NCI-H526 treated with DMSO at 0.1 percent for 48 hours (cell line): ENCODE results near the gene FAM83C.

Experiments
- DNase-seq: peaks from one replicate; lab custom pipeline; 2025; lab: John Stamatoyannopoulos, UW

The FAM83C gene

DNA sequence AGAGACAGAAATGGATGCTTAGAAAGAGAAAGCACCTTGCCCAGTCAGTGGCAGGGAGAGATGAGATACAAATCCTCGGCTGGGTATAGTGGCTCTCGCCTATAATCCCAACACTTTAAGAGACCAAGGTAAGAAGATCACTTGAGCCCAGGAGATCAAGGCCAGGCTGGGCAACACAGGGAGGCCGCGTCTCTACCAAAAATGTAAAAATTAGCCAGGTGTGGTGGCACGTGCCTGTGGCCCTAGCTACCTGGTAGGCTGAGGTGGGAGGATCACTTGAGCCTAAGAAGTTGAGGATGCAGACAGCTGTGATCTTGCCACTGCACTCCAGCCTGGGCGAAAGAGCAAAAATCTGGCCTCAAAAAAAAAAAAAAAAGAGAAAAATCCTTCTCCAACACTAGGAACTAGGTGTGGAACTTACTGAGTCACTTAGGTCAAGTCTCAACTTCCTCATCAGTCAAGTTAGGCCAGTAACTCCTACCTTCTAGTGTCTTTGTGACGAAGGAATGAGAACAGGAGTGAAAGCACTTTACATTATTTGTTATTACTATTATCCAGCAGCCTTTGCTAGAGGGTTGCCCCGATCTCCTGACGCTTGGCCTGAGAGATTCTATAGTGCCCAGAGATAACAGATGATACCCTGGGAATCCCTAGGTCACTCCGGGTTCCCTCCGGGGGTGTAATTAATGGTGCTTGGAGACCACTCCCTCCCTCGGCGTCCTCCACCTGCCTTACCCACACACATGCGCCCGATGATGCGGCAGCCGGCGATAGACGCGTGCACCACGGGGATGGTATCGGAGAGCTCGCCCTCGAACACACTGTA, 8.6 kb downstream of the FAM83C start:
- DNase-seq: no peak

DNA sequence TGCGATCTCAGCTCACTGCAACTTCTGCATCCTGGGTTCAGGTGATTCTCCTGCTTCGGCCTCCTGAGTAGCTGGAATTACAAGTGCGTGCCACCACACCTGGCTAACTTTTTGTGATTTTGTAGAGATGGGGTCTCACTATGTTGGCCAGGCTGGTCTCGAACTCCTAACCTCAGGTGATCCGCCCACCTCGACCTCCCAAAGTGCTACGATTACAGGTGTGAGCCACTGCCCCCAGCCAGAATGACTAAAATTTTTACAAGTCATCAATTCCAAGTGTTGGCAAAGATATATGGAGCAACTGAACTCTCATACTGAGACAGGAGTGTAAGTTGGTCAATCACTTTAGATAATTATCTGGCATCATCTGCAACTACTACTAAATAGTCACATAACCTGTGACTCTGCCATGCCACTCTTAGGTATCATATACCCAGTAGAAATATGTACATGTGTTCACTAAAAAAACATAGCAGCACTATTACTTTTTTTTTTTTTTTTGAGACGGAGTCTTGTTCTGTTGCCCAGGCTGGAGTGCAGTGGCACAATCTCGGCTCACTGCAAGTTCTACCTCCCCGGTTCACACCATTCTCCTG, 10.6 kb downstream of the FAM83C start:
- DNase-seq: no peak

DNA sequence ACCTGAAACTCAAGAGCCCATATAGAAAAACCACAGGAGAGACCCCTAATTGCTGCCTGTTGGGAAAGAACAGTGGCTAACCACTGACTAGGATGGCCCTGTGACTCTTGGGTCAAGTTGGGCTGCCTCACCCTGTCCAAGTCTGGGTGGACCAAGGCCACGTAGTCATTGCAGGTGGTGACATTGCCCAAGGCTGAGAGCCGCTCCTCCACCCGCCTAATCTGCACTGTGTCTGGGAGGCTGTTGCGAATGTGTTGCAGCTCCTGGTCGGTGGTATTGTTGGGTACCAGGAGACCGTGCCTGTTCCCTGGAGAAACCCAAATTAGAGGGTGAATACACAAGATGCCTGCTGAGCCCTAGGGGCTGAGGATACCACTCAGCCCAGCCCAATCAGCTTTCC, 11.7 kb downstream of the FAM83C start:
- no peak for DNase-seq

DNA sequence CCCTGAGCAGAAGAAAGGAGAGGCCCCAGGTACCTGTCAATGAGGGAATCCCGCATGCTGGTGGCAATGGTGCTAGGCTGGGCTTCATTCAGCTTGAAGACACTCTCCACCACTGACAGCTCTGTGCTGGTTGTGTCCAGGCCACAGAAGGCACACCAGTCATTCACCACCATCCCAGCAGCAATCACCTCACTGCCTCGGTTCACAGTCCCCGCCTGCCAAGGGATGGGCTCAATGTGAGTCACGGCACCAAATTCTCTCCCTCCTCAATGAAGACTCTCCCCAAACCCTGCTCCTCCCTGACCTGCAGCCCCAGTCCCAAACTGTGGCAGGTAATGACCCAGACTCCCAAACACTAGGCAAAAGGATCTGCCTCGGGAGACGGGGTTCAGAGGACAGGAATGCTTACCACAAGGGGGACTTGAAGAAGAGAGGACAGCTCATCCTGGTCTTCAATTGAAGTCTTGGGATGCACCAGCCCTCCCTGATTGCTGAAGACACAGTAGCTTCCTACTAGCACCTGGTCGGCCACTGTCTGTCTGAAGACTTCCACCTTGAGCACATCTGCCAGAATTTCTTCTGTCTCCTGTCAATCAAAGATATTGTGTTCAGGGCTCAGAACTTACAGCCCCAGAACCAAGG, 12.6 kb downstream of the FAM83C start:
- DNase-seq: no peak

DNA sequence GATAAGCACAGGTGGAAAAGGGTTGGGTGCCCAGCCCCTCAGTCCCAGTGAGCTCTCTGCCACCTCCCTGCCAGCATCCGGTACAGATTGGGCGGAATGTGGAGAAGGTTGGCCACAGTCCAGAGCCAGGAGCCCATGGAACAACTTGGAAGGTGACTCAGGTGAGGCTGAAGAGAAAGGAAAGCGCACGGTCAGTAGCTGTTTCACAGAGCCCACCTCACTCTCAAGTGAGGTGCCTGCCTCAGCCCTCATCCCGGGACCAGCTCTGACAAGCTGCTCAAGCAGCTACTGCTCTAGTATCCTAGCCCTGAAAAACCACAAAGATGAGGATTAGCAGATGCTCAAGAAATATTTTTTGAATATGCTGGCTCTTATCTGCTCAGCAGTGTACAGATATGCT, 13.2 kb downstream of the FAM83C start:
- no peak for DNase-seq

DNA sequence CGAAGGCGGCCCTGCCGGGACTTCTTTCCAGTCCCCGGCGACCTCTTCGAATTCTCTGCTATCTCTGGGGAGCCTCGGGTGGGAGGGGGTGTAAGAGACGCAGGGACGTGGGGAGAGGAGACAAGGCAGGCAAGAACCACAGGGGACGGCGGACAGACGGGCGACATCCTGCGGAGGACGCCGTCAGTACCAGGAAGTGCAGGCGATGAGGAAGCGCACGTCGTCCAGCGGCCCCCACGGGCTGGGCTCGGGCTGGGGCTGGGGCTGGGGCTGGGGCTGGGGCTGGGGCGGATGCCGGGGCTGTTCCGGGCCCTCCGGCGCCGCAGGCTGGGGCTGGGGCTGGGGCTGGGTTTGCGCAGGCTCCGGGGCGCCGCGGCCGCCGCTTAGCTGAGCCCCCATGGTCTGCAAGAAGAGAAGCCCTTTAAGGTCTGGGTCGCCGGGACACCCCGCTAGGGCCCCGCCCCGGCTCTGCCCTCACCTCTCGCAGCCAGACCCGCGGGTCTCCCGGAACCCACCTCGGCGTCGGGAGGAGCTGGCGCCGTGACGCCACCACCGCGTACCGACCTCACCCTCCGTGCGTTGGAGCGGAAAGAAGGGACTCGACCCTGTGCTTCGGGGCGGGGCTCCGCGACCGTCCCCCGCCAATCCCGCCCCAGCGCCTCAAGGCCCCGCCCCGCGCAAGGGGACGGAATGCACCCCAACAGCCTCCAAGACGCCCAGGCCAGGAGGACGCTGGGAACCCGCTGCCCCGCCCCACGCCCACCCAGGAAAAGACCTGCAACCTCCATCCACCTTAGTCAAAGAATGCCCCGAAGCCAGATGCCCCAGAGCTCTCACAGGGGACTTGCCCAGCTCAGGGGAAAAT, 14.5 kb downstream of the FAM83C start, which contains the start of gene MMP24OS:
TSS of gene MMP24OS (minus strand) at position 592 of the 865 bp plus-strand sequence. CDS start at position 399, 193 bp downstream.
- DNase-seq: peak; percentile 89

DNA sequence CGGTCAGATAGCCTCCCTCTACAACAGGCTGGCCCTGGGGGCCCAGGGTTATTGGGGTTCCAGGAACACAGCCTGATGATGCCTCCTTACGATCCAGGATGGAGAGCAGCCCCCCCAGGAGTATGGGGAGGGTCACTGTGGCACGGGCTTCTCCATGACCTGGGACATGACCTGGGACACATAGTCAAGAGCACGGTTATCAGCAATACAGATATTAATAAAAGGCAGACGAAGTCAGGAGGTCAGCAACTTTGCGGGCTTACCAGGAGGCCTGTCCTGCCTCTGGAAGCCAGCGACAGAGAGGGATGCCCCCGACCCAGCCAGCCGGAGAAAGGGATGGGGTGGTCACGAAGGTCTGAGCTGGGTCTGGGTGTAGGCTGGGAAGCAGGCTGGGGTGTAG, 15.1 kb downstream of the FAM83C start:
- no peak for DNase-seq

DNA sequence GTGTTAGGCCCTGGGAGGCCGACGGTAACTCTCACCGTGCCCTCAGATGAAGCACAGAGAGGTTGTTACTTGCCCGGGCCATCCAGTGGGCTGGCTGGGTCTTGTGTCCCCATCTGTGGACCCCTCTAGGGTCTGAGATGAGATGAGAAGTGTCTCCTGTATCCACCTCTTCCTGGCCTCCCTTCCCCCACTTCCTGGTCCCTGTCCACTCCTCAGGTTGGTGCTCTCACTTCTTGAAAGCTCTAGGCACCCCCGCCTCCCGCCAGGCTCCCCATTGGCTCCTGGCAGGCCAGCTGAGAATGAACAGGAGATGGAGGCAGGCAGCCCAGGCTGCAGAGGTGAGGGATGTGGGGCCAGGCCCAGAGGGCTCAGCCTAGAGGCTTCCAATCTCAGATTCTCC, 15.8 kb downstream of the FAM83C start:
- DNase-seq: no peak

DNA sequence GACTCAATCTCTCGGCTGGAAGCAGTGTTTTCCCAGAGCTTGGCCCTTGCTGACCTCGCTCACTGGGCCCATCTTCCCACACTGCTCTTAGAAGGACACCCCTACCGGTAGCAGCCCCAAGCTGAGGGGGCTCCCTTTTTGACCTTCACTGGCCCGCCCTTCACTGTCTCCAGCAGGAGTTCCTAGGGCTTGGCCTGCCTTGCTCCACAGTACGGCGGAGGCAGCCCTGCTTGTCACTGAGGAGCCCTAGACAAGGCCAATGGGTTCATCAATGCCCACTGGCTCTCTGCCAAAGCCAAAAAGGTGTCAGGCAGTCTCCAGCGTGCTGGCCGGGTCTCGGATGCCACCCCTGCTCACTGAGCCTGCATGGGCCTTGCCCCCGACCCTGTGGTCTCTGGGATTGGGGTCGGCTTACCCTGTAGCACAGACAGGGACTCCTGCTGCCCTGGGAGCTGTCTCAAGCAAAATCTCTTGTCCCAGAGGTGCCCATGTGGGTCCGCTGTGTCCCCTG, 16.4 kb downstream of the FAM83C start:
- DNase-seq: no peak

DNA sequence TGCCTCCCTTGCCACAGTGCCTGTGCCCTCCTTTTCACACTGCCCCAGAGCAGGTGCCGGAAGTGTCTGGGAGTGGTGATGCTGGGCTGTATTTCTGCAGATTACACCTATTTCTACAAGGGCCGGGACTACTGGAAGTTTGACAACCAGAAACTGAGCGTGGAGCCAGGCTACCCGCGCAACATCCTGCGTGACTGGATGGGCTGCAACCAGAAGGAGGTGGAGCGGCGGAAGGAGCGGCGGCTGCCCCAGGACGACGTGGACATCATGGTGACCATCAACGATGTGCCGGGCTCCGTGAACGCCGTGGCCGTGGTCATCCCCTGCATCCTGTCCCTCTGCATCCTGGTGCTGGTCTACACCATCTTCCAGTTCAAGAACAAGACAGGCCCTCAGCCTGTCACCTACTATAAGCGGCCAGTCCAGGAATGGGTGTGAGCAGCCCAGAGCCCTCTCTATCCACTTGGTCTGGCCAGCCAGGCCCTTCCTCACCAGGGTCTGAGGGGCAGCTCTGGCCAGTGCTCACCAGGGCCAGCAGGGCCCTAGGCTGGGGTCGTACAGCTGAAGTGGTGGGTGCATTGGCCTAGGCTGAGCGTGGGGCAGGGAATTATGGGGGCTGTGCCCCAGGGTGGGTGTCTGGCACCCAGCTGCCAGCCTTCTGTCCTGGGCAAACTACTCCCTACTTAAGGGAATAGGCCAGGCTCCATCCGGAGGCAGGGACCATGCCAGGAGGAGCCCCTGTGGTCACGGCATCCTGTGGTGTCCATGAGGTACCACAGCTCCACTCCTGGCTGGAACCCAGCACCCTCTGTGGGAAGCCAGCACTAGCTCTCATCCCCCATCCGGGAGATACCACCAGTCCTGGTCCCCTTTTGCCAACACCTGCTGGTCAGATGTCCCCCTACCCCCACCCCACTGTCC, 17.8 kb downstream of the FAM83C start:
- no peak for DNase-seq

DNA sequence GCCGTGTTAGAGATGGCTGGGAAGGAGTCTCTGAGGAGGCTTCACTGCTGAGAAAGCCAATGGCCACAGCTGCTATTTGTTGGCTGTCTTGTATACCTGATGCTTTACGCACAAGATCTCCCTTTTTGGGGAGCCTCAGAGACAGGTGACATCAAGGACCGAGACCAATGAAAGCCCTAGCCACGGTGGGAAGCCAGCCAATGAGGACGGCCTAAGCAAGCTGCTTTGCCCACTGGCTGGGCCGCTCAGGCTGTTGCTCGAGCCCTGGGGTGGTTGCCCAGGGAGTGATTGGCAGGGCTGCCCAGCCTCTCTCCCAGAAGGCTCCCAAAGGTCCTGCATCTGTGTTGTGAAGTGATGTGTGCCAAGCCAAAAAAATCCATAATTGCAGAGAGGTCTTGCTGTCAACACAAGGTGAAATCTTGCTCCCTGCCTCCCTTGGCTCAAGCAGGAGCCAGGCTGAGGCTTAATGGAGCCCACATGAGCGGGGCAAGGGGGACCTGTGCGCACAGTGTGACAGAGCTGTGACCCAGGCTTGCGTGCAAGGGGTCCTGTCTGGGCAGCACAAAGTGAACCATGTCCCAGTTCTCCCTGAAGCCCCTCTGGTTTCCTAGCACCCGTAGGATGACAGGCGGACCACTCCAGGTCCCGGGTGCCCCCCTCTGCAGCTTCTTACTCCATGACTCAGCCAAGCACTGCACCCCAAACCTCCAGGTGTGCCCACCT, 18.6 kb downstream of the FAM83C start:
- DNase-seq: peak; percentile 37

DNA sequence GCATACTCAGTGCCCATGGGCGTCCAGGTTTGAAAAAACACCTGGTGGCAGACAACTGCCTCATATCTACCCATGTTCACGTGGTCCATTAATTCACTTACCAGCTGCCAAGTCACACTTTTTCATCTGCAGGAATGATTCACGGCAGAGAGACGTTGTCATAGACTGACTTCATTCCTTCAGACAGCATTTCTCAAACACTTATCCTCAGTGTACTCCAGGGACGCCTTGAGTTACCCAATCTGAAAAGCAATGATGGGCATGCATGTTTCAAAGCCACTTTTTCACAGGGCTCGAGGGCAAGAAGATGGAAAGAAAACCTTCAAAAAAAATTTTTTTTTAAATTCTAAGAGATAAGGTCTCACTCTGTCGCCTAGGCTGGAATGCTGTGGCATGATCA, 20.3 kb downstream of the FAM83C start:
- no peak for DNase-seq

DNA sequence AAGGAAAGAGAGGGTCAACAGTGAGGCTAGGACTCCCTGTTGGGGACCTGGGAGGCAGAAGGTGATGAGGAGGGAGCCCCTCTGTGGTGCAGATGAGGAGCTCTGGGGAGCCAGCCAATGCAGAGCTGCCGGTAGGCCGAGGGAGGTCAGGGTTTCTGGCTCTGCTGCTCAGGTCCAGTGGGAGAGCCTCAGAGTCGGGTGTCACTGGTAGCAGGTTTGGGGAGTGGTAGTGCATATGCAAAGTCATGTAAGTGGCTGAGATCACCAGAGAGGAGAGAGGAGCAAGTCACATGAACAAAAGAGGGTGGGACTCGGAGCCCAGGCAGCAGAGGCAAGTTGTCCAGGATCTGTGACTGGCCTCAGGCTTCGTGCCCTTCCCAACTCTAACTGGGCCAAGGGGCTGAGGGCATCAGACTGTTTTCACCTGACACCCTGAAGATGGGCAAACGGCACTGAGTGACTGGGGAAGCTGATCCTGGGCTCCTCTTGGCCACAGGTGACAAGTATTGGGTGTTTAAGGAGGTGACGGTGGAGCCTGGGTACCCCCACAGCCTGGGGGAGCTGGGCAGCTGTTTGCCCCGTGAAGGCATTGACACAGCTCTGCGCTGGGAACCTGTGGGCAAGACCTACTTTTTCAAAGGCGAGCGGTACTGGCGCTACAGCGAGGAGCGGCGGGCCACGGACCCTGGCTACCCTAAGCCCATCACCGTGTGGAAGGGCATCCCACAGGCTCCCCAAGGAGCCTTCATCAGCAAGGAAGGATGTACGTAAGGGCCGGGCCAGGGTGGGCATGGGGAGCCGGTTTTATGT, 20.9 kb downstream of the FAM83C start:
- DNase-seq: peak; percentile 49

DNA sequence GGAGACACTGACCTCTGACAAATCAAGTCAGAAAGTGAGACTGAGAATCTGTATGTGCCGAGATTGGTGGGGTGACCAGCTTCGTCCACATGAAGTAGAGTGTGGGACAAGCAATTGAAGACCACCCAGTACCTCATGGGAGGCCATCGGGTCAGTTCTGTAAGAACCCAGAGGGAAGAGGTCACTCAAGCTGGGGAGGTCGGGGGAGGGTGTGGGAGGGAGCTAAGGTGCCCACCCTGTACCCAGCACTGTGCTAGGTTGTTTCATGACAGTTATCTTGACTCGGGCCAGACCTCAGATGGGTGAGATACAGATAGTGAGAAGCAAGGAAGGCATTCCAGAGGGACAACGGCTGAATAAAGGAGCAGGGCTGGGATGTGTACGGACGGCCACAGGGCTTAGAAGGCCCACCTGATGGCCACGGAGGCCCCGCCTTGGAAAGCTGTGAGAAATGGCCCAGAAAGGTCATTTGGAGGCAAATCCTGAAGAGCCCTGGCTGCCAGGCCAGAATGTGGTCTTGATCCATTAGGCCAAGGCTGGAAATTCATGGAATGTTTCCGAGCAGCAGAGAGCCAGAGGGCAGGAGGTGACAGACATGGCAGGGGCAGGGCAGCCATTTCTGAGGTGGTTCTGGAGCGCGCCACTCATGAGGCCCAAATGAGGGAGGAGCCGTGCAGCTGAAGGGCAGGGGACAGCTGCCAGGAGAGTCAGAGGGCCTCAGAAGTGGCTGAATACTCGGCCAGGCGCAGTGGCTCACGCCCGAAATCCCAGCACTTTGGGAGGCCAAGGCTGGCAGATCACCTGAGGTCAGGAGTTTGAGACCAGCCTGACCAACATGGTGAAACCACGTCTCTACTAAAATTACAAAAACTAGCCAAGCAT, 22.0 kb downstream of the FAM83C start:
- DNase-seq: no peak

DNA sequence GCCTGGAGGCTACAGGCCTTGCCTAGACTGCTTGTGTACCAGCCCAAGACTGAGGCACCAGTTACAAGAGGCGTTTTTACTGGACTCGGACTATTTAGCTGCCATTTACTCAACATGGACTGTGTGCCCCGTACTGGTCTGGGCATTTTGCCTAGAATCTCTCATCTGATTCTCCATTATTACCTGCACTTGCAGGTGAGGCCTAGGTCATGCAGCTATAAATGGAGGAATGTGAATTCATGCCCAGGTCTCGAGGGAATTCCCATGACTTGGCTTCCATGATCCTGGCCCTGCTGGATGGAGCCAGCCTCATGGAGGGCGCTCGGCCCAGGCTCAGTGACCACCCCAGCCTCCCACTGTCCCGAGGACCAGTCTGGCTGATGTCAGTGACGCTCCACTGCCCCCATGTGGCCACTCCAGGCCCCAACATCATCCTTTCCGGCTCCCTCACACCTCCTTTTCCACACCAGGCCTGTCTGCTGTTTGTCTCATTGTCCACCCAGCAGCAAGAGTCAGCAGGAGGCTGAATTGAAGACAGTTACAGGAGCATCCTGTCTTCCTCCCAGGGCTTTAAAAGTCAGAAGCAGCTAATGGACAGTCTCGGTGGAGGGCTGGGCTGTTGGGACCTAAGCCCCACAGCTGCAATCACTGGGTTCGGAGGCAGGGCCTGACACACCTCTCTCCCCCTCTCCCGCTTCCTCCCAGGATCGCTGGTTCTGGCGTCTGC, 23.0 kb downstream of the FAM83C start:
- DNase-seq: peak; percentile 34

DNA sequence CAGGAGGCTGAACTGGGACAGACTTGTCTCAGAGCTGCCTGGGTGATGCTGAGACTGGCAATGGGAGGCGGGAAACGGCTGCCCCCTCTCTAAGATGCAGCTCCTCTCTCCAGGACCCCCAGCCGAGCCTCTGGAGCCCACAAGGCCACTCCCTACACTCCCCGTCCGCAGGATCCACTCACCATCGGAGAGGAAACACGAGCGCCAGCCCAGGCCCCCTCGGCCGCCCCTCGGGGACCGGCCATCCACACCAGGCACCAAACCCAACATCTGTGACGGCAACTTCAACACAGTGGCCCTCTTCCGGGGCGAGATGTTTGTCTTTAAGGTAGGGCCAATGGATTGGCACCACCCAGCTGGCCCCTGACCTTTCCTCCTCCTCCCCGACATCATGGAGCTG, 25.1 kb downstream of the FAM83C start:
- DNase-seq: no peak

DNA sequence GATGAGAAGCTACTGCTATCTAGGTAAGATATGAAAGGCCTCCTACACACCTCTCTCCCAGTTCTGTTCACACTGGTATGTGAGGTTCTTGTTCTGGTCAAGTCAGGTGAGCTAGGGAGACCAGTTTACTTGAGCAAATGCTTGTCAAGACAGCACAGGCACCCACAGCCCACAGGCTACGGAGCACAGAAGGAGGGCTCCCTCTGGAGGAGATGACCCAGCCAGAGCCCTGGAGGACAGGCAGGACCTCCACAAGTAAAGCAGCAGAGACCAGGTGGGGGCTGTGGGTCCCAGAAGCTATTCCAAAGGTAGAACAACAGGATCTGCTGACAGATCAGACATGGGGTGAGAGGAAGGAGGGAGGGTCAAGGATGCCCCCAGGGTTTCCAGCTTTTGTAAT, 27.5 kb downstream of the FAM83C start:
- no peak for DNase-seq
